GM19351 (cell line): ENCODE data around the gene TMEM212.
"Not testable (repeated sequence)": the region's sequence is repeated elsewhere in the genome, so short reads cannot be mapped to it uniquely, and the experiment has no call there.

Experiments
- ATAC-seq: cut with Tn5 transposase; IDR thresholded peaks from one replicate; pipeline ENCODE4 v1.9.1; 2021; ENCODE audit warnings: mild to moderate bottlenecking, moderate library complexity; ENCODE audit not compliant: unreplicated experiment

Gene TMEM212

GRCh38 chr3:171854649-171855305, 11.6 kb downstream of the TMEM212 start:
- ATAC-seq = no peak

- not testable (repeated sequence) for ATAC-seq
Observed at GRCh38 chr3:171858770-171859169, 15.6 kb downstream of the TMEM212 start.

GRCh38 chr3:171860830-171861535, 17.8 kb downstream of the TMEM212 start:
- ATAC-seq = no peak

GRCh38 chr3:171862392-171862791, 19.2 kb downstream of the TMEM212 start:
- ATAC-seq = no peak

- no peak for ATAC-seq
Observed at GRCh38 chr3:171862993-171863521, 19.9 kb downstream of the TMEM212 start.

- no peak for ATAC-seq
Observed at GRCh38 chr3:171863920-171864319, 20.8 kb downstream of the TMEM212 start.

- no peak for ATAC-seq
Observed at GRCh38 chr3:171865191-171865865, 22.2 kb downstream of the TMEM212 start.

GRCh38 chr3:171867981-171868380, 24.8 kb downstream of the TMEM212 start:
- ATAC-seq = no peak

GRCh38 chr3:171871392-171872274, 28.5 kb downstream of the TMEM212 start:
- no peak for ATAC-seq

GRCh38 chr3:171873580-171873979, 30.4 kb downstream of the TMEM212 start:
- no peak for ATAC-seq

GRCh38 chr3:171874251-171874681, 31.1 kb downstream of the TMEM212 start:
- no peak for ATAC-seq

GRCh38 chr3:171874879-171875278, 31.7 kb downstream of the TMEM212 start:
- ATAC-seq = no peak

- no peak for ATAC-seq
Observed at GRCh38 chr3:171875923-171876412, 32.8 kb downstream of the TMEM212 start.

- no peak for ATAC-seq
Observed at GRCh38 chr3:171876680-171877147, 33.6 kb downstream of the TMEM212 start.

GRCh38 chr3:171878461-171879225, 35.5 kb downstream of the TMEM212 start:
- ATAC-seq = no peak

GRCh38 chr3:171879472-171879871, 36.3 kb downstream of the TMEM212 start:
- no peak for ATAC-seq

GRCh38 chr3:171880101-171880870, 37.1 kb downstream of the TMEM212 start:
- no peak for ATAC-seq

- ATAC-seq = no peak
Observed at GRCh38 chr3:171881251-171881650, 38.1 kb downstream of the TMEM212 start.
